HEK293T (cell line): ENCODE data around the gene SRGAP3.

Experiments used
- BHLHE40 ChIP-seq: fragments of 450-650 bp; IDR thresholded peaks from 2 replicates; pipeline ENCODE4 v1.6.1; 2016; ENCODE audit warnings: mild to moderate bottlenecking, moderate library complexity, borderline replicate concordance
- CTBP1 ChIP-seq: fragments of 450-650 bp; IDR thresholded peaks from 2 replicates; pipeline ENCODE4 v1.6.1; 2016; ENCODE audit warnings: borderline replicate concordance
- ELF4 ChIP-seq: fragments of 450-650 bp; IDR thresholded peaks from 2 replicates; pipeline ENCODE4 v1.6.1; 2017; ENCODE audit warnings: antibody characterized with exemption
- FOXM1 ChIP-seq: fragments of 450-650 bp; IDR thresholded peaks from 2 replicates; pipeline ENCODE4 v1.6.1; 2017; ENCODE audit warnings: mild to moderate bottlenecking, borderline replicate concordance
- HDGF ChIP-seq: fragments of 450-650 bp; IDR thresholded peaks from 2 replicates; pipeline ENCODE4 v1.6.1; 2017; ENCODE audit warnings: antibody characterized with exemption, borderline replicate concordance
- PKNOX1 ChIP-seq: fragments of 450-650 bp; IDR thresholded peaks from 2 replicates; pipeline ENCODE4 v1.6.1; 2016
- SP1 ChIP-seq: fragments of 450-650 bp; IDR thresholded peaks from 2 replicates; pipeline ENCODE4 v1.6.1; 2017
- SUZ12 ChIP-seq: fragments of 450-650 bp; IDR thresholded peaks from 2 replicates; pipeline ENCODE4 v1.6.1; 2016; ENCODE audit warnings: mild to moderate bottlenecking
- TARDBP ChIP-seq: fragments of 450-650 bp; IDR thresholded peaks from 2 replicates; pipeline ENCODE4 v1.6.1; 2016
- ZNF384 ChIP-seq: fragments of 450-650 bp; IDR thresholded peaks from 2 replicates; pipeline ENCODE4 v1.6.1; 2016

DNA sequence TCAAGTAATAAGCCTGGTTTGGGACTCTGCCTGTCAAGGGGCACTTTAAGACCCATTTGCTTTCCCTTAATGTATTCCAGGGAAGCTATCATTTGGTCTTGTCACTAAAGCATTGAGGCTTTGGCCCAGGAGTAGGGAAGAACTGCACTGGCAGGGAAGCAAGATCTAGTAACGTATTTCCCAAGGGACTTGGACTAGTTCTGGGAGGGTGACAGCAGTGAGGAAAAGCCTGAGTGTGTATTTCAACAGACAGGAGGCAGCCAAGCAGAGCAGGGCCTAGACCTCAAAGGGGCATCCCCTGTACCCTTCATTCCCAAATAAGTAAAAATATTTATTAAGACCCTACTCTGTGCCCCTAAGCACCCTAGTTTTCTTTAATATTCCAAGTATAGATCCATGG is 92.8 kb downstream of the SRGAP3 start:
- TF ChIP-seq SP1 (no peak), ELF4 (no peak), FOXM1 (no peak), PKNOX1 (no peak), ZNF384 (no peak), CTBP1 (no peak), TARDBP (no peak), SUZ12 (no peak), HDGF (no peak), BHLHE40 (no peak)
